GM19240 (cell line): Measurements from ENCODE around the gene AGR2.
"Not testable (repeated sequence)": the region's sequence is repeated elsewhere in the genome, so short reads cannot be mapped to it uniquely, and the experiment has no call there.

Experiments used
- DNase-seq: peaks from one replicate; pipeline ENCODE4 v3.0.0; 2011; ENCODE audit warnings: low spot score; ENCODE audit not compliant: insufficient read length

The AGR2 gene

DNA sequence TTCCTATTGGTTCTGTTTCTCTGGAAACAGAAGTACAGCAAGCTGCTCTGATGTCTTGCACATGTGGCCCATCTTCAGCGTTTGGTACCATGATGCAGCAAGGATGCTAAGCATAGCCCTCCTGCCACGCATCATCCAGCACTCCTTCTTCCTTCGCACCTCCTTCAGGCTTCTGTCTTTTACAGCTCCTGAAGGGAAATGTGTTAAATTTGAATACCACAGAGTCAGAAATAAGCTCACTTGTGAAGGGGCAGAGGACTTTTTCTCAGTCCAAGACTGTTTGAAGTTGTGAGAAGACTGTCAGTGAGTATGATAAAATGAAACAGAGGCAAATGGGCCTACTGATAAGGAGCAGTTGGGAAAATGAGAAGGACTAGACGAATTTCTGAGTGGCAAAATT, 30.5 kb downstream of the AGR2 start:
- no peak for DNase-seq

DNA sequence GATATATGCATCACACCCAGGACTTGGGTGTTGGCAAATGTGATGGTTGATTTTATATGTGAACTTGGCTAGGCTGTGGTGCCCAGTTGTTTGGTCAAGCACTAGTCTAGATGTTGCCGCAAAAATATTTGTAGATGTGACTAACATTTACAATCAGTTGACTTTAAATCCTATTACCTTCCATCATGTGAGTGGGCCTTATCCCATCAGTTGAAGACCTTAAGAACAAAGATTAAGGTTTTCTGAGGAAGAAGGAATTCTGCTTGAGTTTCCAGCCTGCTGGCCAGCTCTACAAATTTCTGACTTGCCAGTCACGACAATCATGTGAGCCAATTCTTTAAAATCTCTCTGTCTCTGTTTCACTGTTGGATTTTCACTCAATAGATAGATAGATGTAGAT, 30.9 kb downstream of the AGR2 start:
- no peak for DNase-seq

- no peak for DNase-seq
These were observed 31.5 kb downstream of the AGR2 start for GRCh38 chr7:16773326-16773725.

- DNase-seq, result no peak
These were observed 34.0 kb downstream of the AGR2 start for GRCh38 chr7:16770657-16771329.

- not testable (repeated sequence) for DNase-seq
These were observed 34.8 kb downstream of the AGR2 start for GRCh38 chr7:16769994-16770393.

DNA sequence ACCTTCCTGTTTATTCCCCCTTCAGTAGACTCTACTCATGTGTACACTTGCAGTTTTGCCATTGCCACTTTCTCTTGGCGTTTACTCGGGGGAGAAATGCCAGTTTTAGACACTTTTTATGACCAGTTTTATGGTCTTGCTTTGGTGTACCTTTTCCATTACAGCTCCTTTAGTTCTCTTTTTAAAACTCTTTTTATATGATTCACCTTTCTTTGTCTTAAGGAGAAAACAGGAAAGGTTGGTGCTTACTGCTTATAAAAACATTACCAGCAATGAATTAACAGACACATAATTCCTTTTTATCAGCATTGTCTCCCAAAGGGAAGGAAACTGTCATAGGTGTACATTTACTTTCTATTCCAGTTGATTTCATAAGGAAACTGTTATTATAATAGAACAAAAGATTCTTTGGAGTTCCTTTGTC, 39.4 kb downstream of the AGR2 start:
- DNase-seq, result no peak

GRCh38 chr7:16764942-16765341, 39.9 kb downstream of the AGR2 start:
- DNase-seq, result no peak

- DNase-seq, result no peak
These were observed 42.6 kb downstream of the AGR2 start for GRCh38 chr7:16762177-16762576.

- DNase-seq, result no peak
These were observed 45.0 kb downstream of the AGR2 start for GRCh38 chr7:16759840-16760239.

GRCh38 chr7:16758631-16759611, 45.9 kb downstream of the AGR2 start:
- DNase-seq, result no peak

DNA sequence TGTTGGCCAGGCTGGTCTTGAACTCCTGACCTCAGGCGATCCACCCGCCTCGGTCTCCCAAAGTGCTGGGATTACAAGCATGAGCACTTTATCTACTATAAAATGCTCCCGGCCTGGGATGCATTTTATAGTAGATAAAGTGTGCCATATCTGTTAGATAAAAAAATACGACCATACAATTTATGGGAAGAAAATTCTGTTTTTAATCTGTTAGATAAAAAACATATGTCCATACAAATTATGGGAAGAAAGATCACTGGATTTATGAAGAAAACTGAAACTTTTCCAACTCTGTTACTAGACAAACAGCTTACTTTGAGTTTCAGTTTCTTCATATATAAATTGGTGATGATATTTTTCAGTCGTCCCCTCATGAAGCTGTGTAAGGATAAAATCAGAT, 46.8 kb downstream of the AGR2 start:
- no peak for DNase-seq

GRCh38 chr7:16755397-16755796, 49.4 kb downstream of the AGR2 start:
- no peak for DNase-seq

- no peak for DNase-seq
These were observed 49.9 kb downstream of the AGR2 start for GRCh38 chr7:16754856-16755317.

GRCh38 chr7:16753932-16754855, 50.6 kb downstream of the AGR2 start:
- DNase-seq, result no peak

DNA sequence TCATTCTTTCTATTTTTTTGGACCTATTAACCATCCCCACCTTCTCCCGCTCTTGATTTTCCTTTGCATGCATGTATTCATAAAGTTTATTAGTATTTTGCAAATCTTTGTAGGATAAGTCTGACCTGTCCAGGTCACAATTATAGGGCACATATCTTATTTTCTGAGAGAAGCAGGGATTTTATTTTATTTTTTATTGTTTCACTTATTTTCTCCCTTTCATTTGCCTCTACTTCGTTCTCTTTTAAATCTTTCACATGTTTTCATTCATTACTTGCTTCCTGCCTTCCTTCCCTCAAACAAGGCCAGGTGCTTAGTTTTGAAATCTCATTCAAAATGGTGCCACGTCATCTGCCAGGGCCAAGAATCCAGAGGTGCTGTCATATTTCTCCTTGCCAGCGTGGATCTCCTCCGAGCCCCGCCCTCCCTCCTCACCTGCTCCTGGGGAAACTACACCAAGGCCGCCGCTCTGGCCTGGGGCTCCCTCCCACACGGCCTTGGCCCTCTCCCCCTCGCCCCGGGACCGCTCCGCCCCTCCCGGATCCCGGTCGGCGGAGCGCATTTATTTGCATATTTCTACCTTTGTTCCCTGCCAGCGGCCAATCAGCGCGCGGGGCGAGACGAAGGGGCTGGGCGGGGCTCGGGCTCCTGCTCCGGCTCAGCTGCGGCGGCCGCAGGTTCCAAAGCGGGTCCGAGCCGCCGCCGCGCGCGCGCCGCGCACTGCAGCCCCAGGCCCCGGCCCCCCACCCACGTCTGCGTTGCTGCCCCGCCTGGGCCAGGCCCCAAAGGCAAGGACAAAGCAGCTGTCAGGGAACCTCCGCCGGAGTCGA, 51.5 kb downstream of the AGR2 start, which contains the start of gene TSPAN13:
TSS of gene TSPAN13 (plus strand) at position 654 of the 830 bp plus-strand sequence. CDS start 213 bp downstream, outside the sequence.
- peak; percentile 8 for DNase-seq

DNA sequence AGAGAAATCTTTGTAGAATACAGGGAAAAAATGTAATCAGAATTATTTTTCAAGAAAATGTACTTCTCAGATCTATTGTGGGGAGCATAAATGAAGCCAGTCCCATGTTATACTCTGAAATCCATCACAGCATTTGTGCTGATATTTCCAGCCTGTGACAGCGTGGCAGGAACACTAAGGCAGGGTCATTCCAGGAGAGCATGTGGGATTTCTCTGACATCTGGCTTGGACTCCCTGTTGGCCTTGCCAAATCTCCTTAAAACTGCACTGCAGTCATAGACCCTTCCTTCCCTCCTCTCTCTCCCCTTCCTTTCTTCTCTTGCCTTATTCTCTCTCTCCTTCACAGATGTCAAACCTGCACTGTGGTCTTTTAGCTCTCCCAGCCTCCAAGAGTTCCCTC, 57.7 kb downstream of the AGR2 start:
- DNase-seq, result no peak

DNA sequence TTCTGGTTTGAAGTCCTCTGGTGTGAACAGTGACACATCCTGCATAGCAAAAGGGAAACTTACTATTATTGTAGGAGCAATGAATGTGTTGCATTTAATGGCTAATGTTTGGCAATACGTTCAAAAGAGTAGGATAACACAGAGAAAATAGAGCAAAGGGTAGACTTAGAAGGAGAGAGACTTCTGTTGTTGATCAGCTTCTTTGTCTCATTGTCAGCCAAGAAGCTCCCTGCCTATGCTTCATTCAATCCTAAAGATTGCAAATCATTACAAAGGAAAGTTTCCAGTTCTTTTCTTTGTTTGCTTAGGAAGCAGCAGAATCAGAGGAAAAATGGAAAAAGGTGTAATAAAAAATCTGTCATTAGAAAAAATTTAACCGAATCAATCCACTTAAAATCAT, 59.2 kb downstream of the AGR2 start:
- no peak for DNase-seq

GRCh38 chr7:16744518-16745250, 60.1 kb downstream of the AGR2 start:
- DNase-seq, result no peak

GRCh38 chr7:16743236-16743635, 61.6 kb downstream of the AGR2 start:
- no peak for DNase-seq

DNA sequence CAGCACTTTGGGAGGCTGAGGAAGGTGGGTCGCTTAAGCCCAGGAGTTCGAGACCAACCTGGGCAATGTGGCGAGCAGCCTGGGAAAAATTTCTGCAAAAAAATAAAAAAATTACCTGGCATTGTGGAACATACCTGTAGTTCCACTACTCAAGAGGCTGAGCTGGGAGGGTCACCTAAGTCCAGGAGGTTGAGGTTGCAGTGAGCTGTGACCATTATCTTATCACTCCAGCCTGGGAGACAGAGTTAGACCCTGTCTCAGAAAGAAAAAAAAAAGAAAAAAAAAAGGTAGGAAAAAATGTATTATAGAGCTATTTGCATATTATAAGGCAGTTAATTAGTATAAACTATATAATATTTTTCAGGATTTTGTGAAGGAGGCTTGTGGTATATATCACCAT, 62.3 kb downstream of the AGR2 start:
- DNase-seq, result no peak
